ENCODE results near the gene RFNG. TPM values are rescaled to one million over a fixed set of nuclear protein-coding genes. Genes with fewer than 3 reads are reported as not detected.

Gene RFNG
- total and polyA plus RNA-seq, 2 of the 13 experiments (the other 11 are each of a cell fraction or from before 2014, with no cell fraction given), result 61.4 to 64.0 TPM

GRCh38 chr17:82000803-82001570, 50.6 kb downstream of the RFNG start (continued):
- TF ChIP-seq ZFP36 (IDR thresholded peaks at IDR 0.05; ENCODE audit: borderline replicate concordance, low read depth, low read length, partially characterized antibody), result no peak
- TF ChIP-seq ZNF382 (CRISPR knock-in tag; IDR thresholded peaks at IDR 0.05; ENCODE audit: borderline replicate concordance), result no peak
- no peak for TF ChIP-seq ZNF3 (CRISPR knock-in tag; IDR thresholded peaks at IDR 0.05)
- no peak for TF ChIP-seq RORA (CRISPR knock-in tag; IDR thresholded peaks at IDR 0.05)
- TF ChIP-seq IRF2 (CRISPR knock-in tag; IDR thresholded peaks at IDR 0.05), result peak; percentile 90
- TF ChIP-seq THAP11 (CRISPR knock-in tag; IDR thresholded peaks at IDR 0.05), result peak; percentile 82
- peak; percentile 90 for TF ChIP-seq ZNF205 (CRISPR knock-in tag; IDR thresholded peaks at IDR 0.05)
- TF ChIP-seq ZNF614 (CRISPR knock-in tag; IDR thresholded peaks at IDR 0.05; ENCODE audit: borderline replicate concordance), result peak; percentile 55; the same call in 1 of the 2 replicates
- no peak for TF ChIP-seq FOXA1 (IDR thresholded peaks at IDR 0.05)
- TF ChIP-seq FOXA1 (CRISPR knock-in tag; IDR thresholded peaks at IDR 0.05), result peak; percentile 39; the same call in 1 of the 2 replicates
- TF ChIP-seq DMAP1 (CRISPR knock-in tag; IDR thresholded peaks at IDR 0.05), result peak; percentile 19; the same call in 1 of the 2 replicates
- peak; percentile 94 for TF ChIP-seq ZNF552 (CRISPR knock-in tag; IDR thresholded peaks at IDR 0.05; ENCODE audit: borderline replicate concordance)
- no peak for TF ChIP-seq MAFG (CRISPR knock-in tag; IDR thresholded peaks at IDR 0.05)
- peak; percentile 92 for TF ChIP-seq ZNF746 (CRISPR knock-in tag; IDR thresholded peaks at IDR 0.05)
- TF ChIP-seq KDM5B (CRISPR knock-in tag; IDR thresholded peaks at IDR 0.05; ENCODE audit: borderline replicate concordance), result peak; percentile 85
- TF ChIP-seq SOX6 (IDR thresholded peaks at IDR 0.05), result no peak
- peak; percentile 92 for TF ChIP-seq SOX6 (CRISPR knock-in tag; IDR thresholded peaks at IDR 0.05)
- 0 out of 2 replicates have a peak, but pooled peaks have one; percentile 73 for TF ChIP-seq PRDM10 (CRISPR knock-in tag; IDR thresholded peaks at IDR 0.05; ENCODE audit: low read depth)
- TF ChIP-seq ZNF75D (CRISPR knock-in tag; IDR thresholded peaks at IDR 0.05; ENCODE audit: borderline replicate concordance), result no peak
- TF ChIP-seq RXRA (CRISPR knock-in tag; IDR thresholded peaks at IDR 0.05), result peak; percentile 97
- TF ChIP-seq CEBPB (IDR thresholded peaks at IDR 0.05; ENCODE audit: borderline replicate concordance, low read depth, low read length), result no peak
- TF ChIP-seq ZNF432 (CRISPR knock-in tag; IDR thresholded peaks at IDR 0.05; ENCODE audit: borderline replicate concordance), result no peak
- peak; percentile 89; the same call in 1 of the 2 replicates for TF ChIP-seq ZNF430 (CRISPR knock-in tag; IDR thresholded peaks at IDR 0.05)
- TF ChIP-seq ZNF878 (CRISPR knock-in tag; IDR thresholded peaks at IDR 0.05), result peak; percentile 85
- TF ChIP-seq SP1 (IDR thresholded peaks at IDR 0.05), result no peak
- peak; percentile 63 for TF ChIP-seq SP1 (CRISPR knock-in tag; IDR thresholded peaks at IDR 0.05)
- TF ChIP-seq THYN1 (CRISPR knock-in tag; IDR thresholded peaks at IDR 0.05; ENCODE audit: borderline replicate concordance, low read depth), result no peak
- peak; percentile 63; the same call in 1 of the 2 replicates for TF ChIP-seq SAFB2 (CRISPR knock-in tag; IDR thresholded peaks at IDR 0.05; ENCODE audit: borderline replicate concordance, low read depth)
- TF ChIP-seq SAP130 (CRISPR knock-in tag; IDR thresholded peaks at IDR 0.05; ENCODE audit: low read depth), result peak; percentile 96
- TF ChIP-seq ZNF44 (CRISPR knock-in tag; IDR thresholded peaks at IDR 0.05), result no peak
- peak; percentile 44 for TF ChIP-seq TP53 (CRISPR knock-in tag; conservative IDR thresholded peaks at IDR 0.05)
